ENCODE results near the gene SIT1. TPM values are rescaled to one million over a fixed set of nuclear protein-coding genes. Genes with fewer than 3 reads are reported as not detected.

Gene SIT1
- total and polyA plus RNA-seq, 2 experiments from 2014 or later, result 13.2 to 14.7 TPM

- Mint-ChIP-seq H3K36me3 (ENCODE audit: low read depth) (peaks cover 47% of the 10 kb centered on the region), H3K27ac (no peak overlapping the region), H3K27me3 (ENCODE audit: insufficient read depth, low read depth, poor library complexity) (peaks cover 24% of the 10 kb centered on the region), H3K4me3 (no peak overlapping the region), H3K9me3 (peaks cover 3% of the 10 kb centered on the region), H3K4me1 (peaks cover 45% of the 10 kb centered on the region)
- H3K4me1 ChIP-seq (ENCODE audit: insufficient read depth), result peaks cover 23% of the 10 kb centered on the region
- no peak overlapping the region for H3K4me2 ChIP-seq
- no peaks in the 10 kb centered on the region; the same call in 1 of the 2 replicates for H4K20me1 ChIP-seq (replicated peaks; ENCODE audit: insufficient read depth)
- no peak overlapping the region for H2AFZ ChIP-seq
- DNase-seq (ENCODE audit: low spot score), result no peak
- H3K27ac ChIP-seq (ENCODE audit: low read depth), result no peak overlapping the region
- TF ChIP-seq ZNF114 (CRISPR knock-in tag; IDR thresholded peaks at IDR 0.05), result no peak
- no peak for TF ChIP-seq EZH2phosphoT487 (IDR thresholded peaks at IDR 0.05; ENCODE audit: unreplicated experiment)
- TF ChIP-seq CREB1 (CRISPR knock-in tag; IDR thresholded peaks at IDR 0.05; ENCODE audit: low read depth), result no peak
- TF ChIP-seq ETS1 (IDR thresholded peaks at IDR 0.05), result no peak
- TF ChIP-seq JUNB (IDR thresholded peaks at IDR 0.05; ENCODE audit: unreplicated experiment), result no peak
- no peak for TF ChIP-seq EZH2 (IDR thresholded peaks at IDR 0.05; ENCODE audit: low read depth, unreplicated experiment)
- no peak for TF ChIP-seq CTCF (conservative IDR thresholded peaks at IDR 0.05; ENCODE audit: low read depth in 2 of 2)
- no peak for TF ChIP-seq STAT1 (IDR thresholded peaks at IDR 0.05; ENCODE audit: unreplicated experiment)
- no peak for TF ChIP-seq ZNF462 (CRISPR knock-in tag; IDR thresholded peaks at IDR 0.05)
- TF ChIP-seq NANOG (IDR thresholded peaks at IDR 0.05; ENCODE audit: borderline replicate concordance), result no peak
- TF ChIP-seq ZNF331 (CRISPR knock-in tag; IDR thresholded peaks at IDR 0.05; ENCODE audit: low read depth), result no peak
- TF ChIP-seq REST (IDR thresholded peaks at IDR 0.05; ENCODE audit: unreplicated experiment), result no peak
- no peak for TF ChIP-seq POLR2AphosphoS5 (IDR thresholded peaks at IDR 0.05; ENCODE audit: low read depth)
- peaks cover 8% of the 10 kb centered on the region; the same call in 1 of the 2 replicates for H3K79me2 ChIP-seq (replicated peaks; ENCODE audit: insufficient read depth)
- H3K36me3 ChIP-seq (ENCODE audit: insufficient read depth), result peaks cover 8% of the 10 kb centered on the region; the same call in 1 of the 2 replicates
- peaks cover 25% of the 10 kb centered on the region; the same call in 1 of the 2 replicates for H3F3A ChIP-seq (replicated peaks; ENCODE audit: low read depth)
- ATAC-seq, result no peak
- H3K4me3 ChIP-seq, result no peak overlapping the region
- H3K27me3 ChIP-seq (ENCODE audit: insufficient read depth), result no peaks in the 10 kb centered on the region
- no peaks in the 10 kb centered on the region for H3K9me2 ChIP-seq (ENCODE audit: insufficient read depth)
These were observed 11.7 kb upstream of the SIT1 start for GRCh38 chr9:35662437-35662836.

Data from GM23338 (cell line).